ENCODE data around the gene LANCL3.
A peak's percentile ranks its signal among the peaks of the same experiment; 100 is the strongest.
"Not testable (repeated sequence)": the region's sequence is repeated elsewhere in the genome, so short reads cannot be mapped to it uniquely, and the experiment has no call there.

LANCL3 gene

GRCh38 chrX:37571426-37572107 is at the start of gene LANCL3:
Gene LANCL3 (plus strand): TSS chrX:37571661. CDS start chrX:37571871, 210 bp downstream.
- TF ChIP-seq GLIS1 (tag by site-specific recombination; IDR thresholded peaks at IDR 0.05): peak; percentile 59
- TF ChIP-seq ZNF398 (tag by site-specific recombination; IDR thresholded peaks at IDR 0.05): peak; percentile 53; the same call in 1 of the 2 replicates
- TF ChIP-seq ZNF335 (tag by site-specific recombination; conservative IDR thresholded peaks at IDR 0.05): peak; percentile 70
- TF ChIP-seq SP3 (tag by site-specific recombination; IDR thresholded peaks at IDR 0.05): peak; percentile 62
- TF ChIP-seq GLIS2 (tag by site-specific recombination; IDR thresholded peaks at IDR 0.05): peak; percentile 63; the same call in 1 of the 2 replicates
- CTCF ChIA-PET: interaction anchor here (0.7 to 2.1 kb wide), 3 partner anchors 7 to 254 kb away, joined by 3 to 5 read pairs (median 4); no protein-coding TSS in a partner anchor
- H3K4me3 ChIP-seq (ENCODE audit: low read depth, low read length): peak within 1 kb of the TSS; percentile 26
- H3K4me1 ChIP-seq (ENCODE audit: control insufficient read depth, insufficient read depth, low read length); H3K9me3 ChIP-seq (ENCODE audit: control insufficient read depth, insufficient read depth, low read depth, low read length); POLR2A ChIA-PET; H3K27ac ChIP-seq (ENCODE audit: extremely low read depth, low read depth, low read length); H3K36me3 ChIP-seq (ENCODE audit: control insufficient read depth in 2 of 2, insufficient read depth in 1 of 2, low read length in 2 of 2): not testable (repeated sequence)

- H3K4me3 ChIP-seq (ENCODE audit: low read depth, low read length); POLR2A ChIA-PET; H3K36me3 ChIP-seq (ENCODE audit: control insufficient read depth in 2 of 2, insufficient read depth in 1 of 2, low read length in 2 of 2); H3K4me1 ChIP-seq (ENCODE audit: control insufficient read depth, insufficient read depth, low read length); H3K9me3 ChIP-seq (ENCODE audit: control insufficient read depth, insufficient read depth, low read depth, low read length); H3K27ac ChIP-seq (ENCODE audit: extremely low read depth, low read depth, low read length): not testable (repeated sequence)
- CTCF ChIA-PET: interaction anchor here (0.6 to 0.8 kb wide), 2 partner anchors 169 to 203 kb away, joined by 3 read pairs; no protein-coding TSS in a partner anchor
- peak; percentile 26; the same call in 1 of the 2 replicates for TF ChIP-seq ZNF366 (tag by site-specific recombination; conservative IDR thresholded peaks at IDR 0.05)
These were observed 47.8 kb upstream of the LANCL3 start for GRCh38 chrX:37523673-37524072.

GRCh38 chrX:37541991-37542390 is 29.5 kb upstream of the LANCL3 start:
- Histone ChIP-seq H3K9me3 (ENCODE audit: control insufficient read depth, insufficient read depth, low read depth, low read length) (no peaks in the 10 kb centered on the region), H3K27ac (ENCODE audit: extremely low read depth, low read depth, low read length) (no peak overlapping the region), H3K36me3 (ENCODE audit: control insufficient read depth in 2 of 2, insufficient read depth in 1 of 2, low read length in 2 of 2) (no peaks in the 10 kb centered on the region), H3K4me1 (ENCODE audit: control insufficient read depth, insufficient read depth, low read length) (no peaks in the 10 kb centered on the region), H3K4me3 (ENCODE audit: low read depth, low read length) (no peak overlapping the region)
- ChIA-PET CTCF (no interaction called here), POLR2A (no interaction called here)
- TF ChIP-seq SP2 (tag by site-specific recombination; IDR thresholded peaks at IDR 0.05) (no peak), ZNF223 (tag by site-specific recombination; IDR thresholded peaks at IDR 0.05) (no peak), REPIN1 (tag by site-specific recombination; IDR thresholded peaks at IDR 0.05; ENCODE audit: low read depth) (no peak), ZNF394 (tag by site-specific recombination; IDR thresholded peaks at IDR 0.05; ENCODE audit: borderline replicate concordance) (no peak), ZNF514 (tag by site-specific recombination; IDR thresholded peaks at IDR 0.05) (no peak), ZNF426 (tag by site-specific recombination; IDR thresholded peaks at IDR 0.05) (no peak), HOXC10 (CRISPR knock-in tag; IDR thresholded peaks at IDR 0.05) (no peak), TSHZ1 (tag by site-specific recombination; IDR thresholded peaks at IDR 0.05; ENCODE audit: borderline replicate concordance) (no peak), MZF1 (tag by site-specific recombination; IDR thresholded peaks at IDR 0.05; ENCODE audit: borderline replicate concordance) (no peak), ZNF391 (tag by site-specific recombination; IDR thresholded peaks at IDR 0.05; ENCODE audit: borderline replicate concordance, low read depth) (no peak), ZEB2 (tag by site-specific recombination; IDR thresholded peaks at IDR 0.05) (no peak), ZNF350 (tag by site-specific recombination; IDR thresholded peaks at IDR 0.05) (no peak), ZNF214 (tag by site-specific recombination; IDR thresholded peaks at IDR 0.05; ENCODE audit: borderline replicate concordance) (no peak), ZBTB7A (tag by site-specific recombination; IDR thresholded peaks at IDR 0.05; ENCODE audit: low read depth) (no peak), ZNF175 (tag by site-specific recombination; IDR thresholded peaks at IDR 0.05) (no peak), ZNF530 (tag by site-specific recombination; IDR thresholded peaks at IDR 0.05; ENCODE audit: low read depth) (no peak), ZNF169 (tag by site-specific recombination; IDR thresholded peaks at IDR 0.05) (no peak), ZSCAN4 (tag by site-specific recombination; IDR thresholded peaks at IDR 0.05) (no peak)

All from HEK293 (cell line).